ENCODE measurements around the gene ALPG.
"Not testable (repeated sequence)": the region's sequence is repeated elsewhere in the genome, so short reads cannot be mapped to it uniquely, and the experiment has no call there.

Gene ALPG

DNA sequence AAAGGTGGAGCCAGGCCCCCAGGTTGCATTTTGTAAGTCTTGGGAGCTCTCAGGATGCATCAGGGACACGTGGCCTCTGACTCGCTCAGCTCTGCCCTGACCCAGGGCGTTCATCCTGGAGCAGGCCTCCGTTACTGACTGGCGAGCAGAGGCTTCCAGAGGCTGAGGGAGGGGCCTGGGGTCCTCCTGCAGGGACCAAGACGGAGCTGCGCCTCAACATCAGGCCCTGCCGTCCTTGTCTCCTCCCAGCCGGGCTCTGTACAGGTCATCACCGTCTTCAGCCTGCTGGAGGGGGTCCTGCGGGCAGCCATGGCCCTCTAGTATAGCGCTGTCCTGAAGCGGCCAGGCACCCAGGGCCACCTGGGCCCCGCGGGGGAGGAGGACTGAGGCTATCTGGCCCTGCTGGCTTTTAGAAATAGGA, 38.3 kb upstream of the ALPG start:
- Histone ChIP-seq H3K4me1 (ENCODE audit: insufficient read depth, low read length) (peaks cover 12% of the 10 kb centered on the region), H3K4me3 (ENCODE audit: low read depth in 1 of 2, low read length in 2 of 2) (no peak overlapping the region), H3K27me3 (ENCODE audit: insufficient read depth, low read length, poor library complexity) (no peaks in the 10 kb centered on the region), H3K79me2 (ENCODE audit: insufficient read depth, low read length) (no peaks in the 10 kb centered on the region), H3K4me2 (ENCODE audit: insufficient read depth, low read length) (no peak overlapping the region), H3K9ac (ENCODE audit: low read depth, low read length) (no peak overlapping the region), H2AFZ (ENCODE audit: low read depth, low read length) (no peak overlapping the region), H3K27ac (ENCODE audit: low read length) (no peak overlapping the region), H4K20me1 (ENCODE audit: insufficient read depth, low read length) (no peaks in the 10 kb centered on the region), H3K9me3 (ENCODE audit: insufficient read depth, low read length, severe bottlenecking) (no peaks in the 10 kb centered on the region), H3K36me3 (ENCODE audit: insufficient read depth, low read length) (no peaks in the 10 kb centered on the region)
- TF ChIP-seq EZH2 (IDR thresholded peaks at IDR 0.05; ENCODE audit: borderline replicate concordance, low read depth, low read length, severe bottlenecking), result no peak
- no peak for TF ChIP-seq CTCF (IDR thresholded peaks at IDR 0.05; ENCODE audit: borderline replicate concordance, extremely low read depth, low read length, poor library complexity, severe bottlenecking)
- DNase-seq, result no peak
- ATAC-seq (ENCODE audit: insufficient read depth, low read depth), result no peak

DNA sequence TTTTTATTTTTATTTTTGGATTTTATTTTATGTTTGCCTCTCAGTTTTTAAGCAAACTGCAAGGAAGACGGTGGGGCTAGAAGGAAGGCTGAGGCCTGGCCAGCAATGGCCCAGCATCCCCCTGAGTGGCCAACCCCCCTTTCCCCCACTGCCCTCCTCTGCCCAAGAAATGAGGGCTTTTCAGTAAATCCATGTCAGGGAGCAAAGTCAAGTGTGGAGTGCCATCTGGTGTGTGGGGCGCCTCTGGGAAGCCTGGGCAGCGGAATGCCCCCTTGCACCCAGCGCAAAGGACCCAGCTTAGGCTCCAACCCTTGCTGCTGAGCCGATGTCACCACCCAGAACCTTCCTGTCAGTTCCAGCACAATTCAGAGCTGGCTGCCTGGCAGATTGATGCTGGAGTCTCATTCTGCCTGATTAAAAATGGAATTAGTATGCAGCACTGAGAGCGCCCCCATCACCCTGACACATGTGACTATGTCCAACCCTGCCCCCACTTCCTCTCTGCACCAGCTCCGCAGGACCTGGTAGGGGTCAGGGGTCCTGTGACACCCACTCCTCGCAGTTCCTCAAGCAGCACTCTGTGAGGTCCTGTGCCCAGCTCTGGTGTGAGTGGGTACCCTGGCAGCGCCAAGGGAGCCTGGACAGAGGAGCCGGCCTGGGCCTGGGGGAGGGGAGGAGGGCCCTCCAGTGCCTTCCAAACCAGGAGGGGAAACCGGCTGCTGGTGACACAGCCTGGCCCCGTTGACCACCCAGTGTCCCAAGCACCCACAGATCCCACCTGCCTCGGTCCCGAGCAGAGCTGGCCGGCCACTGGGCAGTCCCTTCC, 37.3 kb upstream of the ALPG start:
- Histone ChIP-seq H3K4me2 (ENCODE audit: insufficient read depth, low read length) (no peak overlapping the region), H3K9me3 (ENCODE audit: insufficient read depth, low read length, severe bottlenecking) (no peaks in the 10 kb centered on the region), H3K36me3 (ENCODE audit: insufficient read depth, low read length) (no peaks in the 10 kb centered on the region), H3K27me3 (ENCODE audit: insufficient read depth, low read length, poor library complexity) (no peaks in the 10 kb centered on the region), H3K79me2 (ENCODE audit: insufficient read depth, low read length) (no peaks in the 10 kb centered on the region), H4K20me1 (ENCODE audit: insufficient read depth, low read length) (no peaks in the 10 kb centered on the region), H2AFZ (ENCODE audit: low read depth, low read length) (no peak overlapping the region), H3K27ac (ENCODE audit: low read length) (no peak overlapping the region), H3K4me3 (ENCODE audit: low read depth in 1 of 2, low read length in 2 of 2) (no peak overlapping the region), H3K4me1 (ENCODE audit: insufficient read depth, low read length) (peaks cover 2% of the 10 kb centered on the region), H3K9ac (ENCODE audit: low read depth, low read length) (no peak overlapping the region)
- ATAC-seq (ENCODE audit: insufficient read depth, low read depth) (no peak), DNase-seq (no peak)
- TF ChIP-seq EZH2 (IDR thresholded peaks at IDR 0.05; ENCODE audit: borderline replicate concordance, low read depth, low read length, severe bottlenecking), result no peak
- TF ChIP-seq CTCF (IDR thresholded peaks at IDR 0.05; ENCODE audit: borderline replicate concordance, extremely low read depth, low read length, poor library complexity, severe bottlenecking), result no peak

GRCh38 chr2:232370007-232370406, 36.6 kb upstream of the ALPG start:
- DNase-seq; H3K36me3 ChIP-seq (ENCODE audit: insufficient read depth, low read length); H3K27ac ChIP-seq (ENCODE audit: low read length); H3K4me3 ChIP-seq (ENCODE audit: low read depth in 1 of 2, low read length in 2 of 2); H3K9ac ChIP-seq (ENCODE audit: low read depth, low read length); H3K79me2 ChIP-seq (ENCODE audit: insufficient read depth, low read length); H4K20me1 ChIP-seq (ENCODE audit: insufficient read depth, low read length); H3K27me3 ChIP-seq (ENCODE audit: insufficient read depth, low read length, poor library complexity); H2AFZ ChIP-seq (ENCODE audit: low read depth, low read length); H3K4me2 ChIP-seq (ENCODE audit: insufficient read depth, low read length); H3K9me3 ChIP-seq (ENCODE audit: insufficient read depth, low read length, severe bottlenecking); H3K4me1 ChIP-seq (ENCODE audit: insufficient read depth, low read length): not testable (repeated sequence)
- ATAC-seq (ENCODE audit: insufficient read depth, low read depth), result peak; percentile 49; the same call in 2 of the 3 replicates

DNA sequence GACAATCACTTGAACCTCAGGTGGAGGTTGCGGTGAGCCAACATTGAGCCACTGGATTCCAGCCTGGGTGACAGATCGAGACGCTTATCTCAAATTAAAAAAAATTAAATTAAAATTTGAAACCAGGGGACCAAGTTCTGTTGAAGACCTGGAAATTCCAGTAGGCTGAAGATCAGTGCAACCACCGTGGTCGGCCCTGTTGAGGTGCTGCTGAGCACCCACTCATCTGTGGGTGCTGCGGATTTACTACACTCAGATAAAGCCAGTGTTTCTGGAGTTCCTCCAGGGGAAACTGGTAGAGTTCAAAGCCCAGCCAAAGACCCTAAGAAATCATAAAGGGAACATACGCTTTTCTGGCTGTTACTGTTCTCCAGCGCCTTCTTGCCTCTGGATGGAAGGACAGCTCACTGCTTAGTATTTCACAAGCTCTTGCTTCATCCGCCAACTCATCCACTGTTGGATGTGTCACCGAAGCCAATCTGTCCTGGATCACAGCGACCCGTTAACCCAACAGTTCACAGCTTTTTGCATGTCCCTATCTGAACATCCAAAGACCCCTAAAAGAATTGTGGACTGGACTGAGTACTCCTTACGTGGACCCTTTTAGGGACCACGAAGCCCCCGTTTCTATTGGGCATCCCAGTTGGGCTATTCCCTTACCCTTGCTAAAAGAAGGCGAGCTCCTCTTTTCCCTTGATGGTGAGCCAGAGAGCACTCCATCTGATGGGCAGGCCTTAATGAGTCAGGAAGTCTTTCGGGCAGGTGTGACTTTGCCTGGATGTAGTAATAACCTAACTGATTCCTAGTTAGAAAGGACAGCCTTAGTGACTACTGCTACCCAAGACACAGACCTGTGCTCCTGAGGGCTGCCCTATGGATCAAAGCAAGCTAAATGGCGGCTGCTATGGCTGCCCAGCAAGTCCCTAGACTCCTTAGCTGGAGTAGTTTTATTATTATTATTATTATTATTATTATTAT, 34.1 kb upstream of the ALPG start:
- Histone ChIP-seq H3K9ac (ENCODE audit: low read depth, low read length) (no peak overlapping the region), H3K27ac (ENCODE audit: low read length) (no peak overlapping the region), H3K36me3 (ENCODE audit: insufficient read depth, low read length) (no peaks in the 10 kb centered on the region), H3K4me3 (ENCODE audit: low read depth in 1 of 2, low read length in 2 of 2) (no peak overlapping the region), H3K9me3 (ENCODE audit: insufficient read depth, low read length, severe bottlenecking) (no peaks in the 10 kb centered on the region), H3K4me2 (ENCODE audit: insufficient read depth, low read length) (no peak overlapping the region), H2AFZ (ENCODE audit: low read depth, low read length) (no peak overlapping the region), H3K27me3 (ENCODE audit: insufficient read depth, low read length, poor library complexity) (no peaks in the 10 kb centered on the region), H3K79me2 (ENCODE audit: insufficient read depth, low read length) (no peaks in the 10 kb centered on the region), H4K20me1 (ENCODE audit: insufficient read depth, low read length) (no peaks in the 10 kb centered on the region), H3K4me1 (ENCODE audit: insufficient read depth, low read length) (no peaks in the 10 kb centered on the region)
- TF ChIP-seq EZH2 (IDR thresholded peaks at IDR 0.05; ENCODE audit: borderline replicate concordance, low read depth, low read length, severe bottlenecking) (no peak), CTCF (IDR thresholded peaks at IDR 0.05; ENCODE audit: borderline replicate concordance, extremely low read depth, low read length, poor library complexity, severe bottlenecking) (no peak)
- DNase-seq (no peak), ATAC-seq (ENCODE audit: insufficient read depth, low read depth) (no peak)

All from DND-41 (cell line).